ENCODE results near the gene LIN7B.

- no peak for TF ChIP-seq ZNF274 (IDR thresholded peaks at IDR 0.05; ENCODE audit: low read depth, low read length)
- TF ChIP-seq YY1 (IDR thresholded peaks at IDR 0.05; ENCODE audit: insufficient read depth, insufficient read length), result no peak
Measured at GRCh38 chr19:49151267-49152118, 37.3 kb downstream of the LIN7B start.

All from NT2/D1 (cell line).